ENCODE measurements around the gene FAM13A. TPM values are rescaled to one million over a fixed set of nuclear protein-coding genes. Genes with fewer than 3 reads are reported as not detected.

The FAM13A gene
- total RNA-seq, 1 donor from 2014 or later: 39.1 TPM

DNA sequence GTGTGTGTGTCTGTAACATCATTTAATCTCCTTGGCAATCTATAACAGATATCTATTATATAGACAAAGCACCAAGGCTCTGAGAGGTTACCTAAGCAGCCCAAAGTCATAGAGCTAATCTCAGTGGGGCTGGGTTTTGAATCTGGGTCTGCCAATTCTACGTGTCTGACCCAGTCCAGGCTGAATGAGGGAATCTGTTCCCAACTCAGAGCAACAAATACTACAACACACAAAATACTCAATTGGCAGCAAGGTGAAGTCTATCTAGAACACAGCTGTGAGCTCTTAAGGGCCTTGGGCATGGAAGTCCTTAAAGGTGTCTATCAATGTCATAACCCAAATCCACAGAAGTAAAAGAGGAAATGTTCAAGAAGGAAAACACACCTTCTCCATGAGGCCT is 311.8 kb downstream of the FAM13A start:
- peaks cover 73% of the 10 kb centered on the region for H3K36me3 ChIP-seq
- intact Hi-C loops (cut with DNase I): no loop called here
- no peaks in the 10 kb centered on the region for H3K9me3 ChIP-seq
- TF ChIP-seq, protein P1, sequence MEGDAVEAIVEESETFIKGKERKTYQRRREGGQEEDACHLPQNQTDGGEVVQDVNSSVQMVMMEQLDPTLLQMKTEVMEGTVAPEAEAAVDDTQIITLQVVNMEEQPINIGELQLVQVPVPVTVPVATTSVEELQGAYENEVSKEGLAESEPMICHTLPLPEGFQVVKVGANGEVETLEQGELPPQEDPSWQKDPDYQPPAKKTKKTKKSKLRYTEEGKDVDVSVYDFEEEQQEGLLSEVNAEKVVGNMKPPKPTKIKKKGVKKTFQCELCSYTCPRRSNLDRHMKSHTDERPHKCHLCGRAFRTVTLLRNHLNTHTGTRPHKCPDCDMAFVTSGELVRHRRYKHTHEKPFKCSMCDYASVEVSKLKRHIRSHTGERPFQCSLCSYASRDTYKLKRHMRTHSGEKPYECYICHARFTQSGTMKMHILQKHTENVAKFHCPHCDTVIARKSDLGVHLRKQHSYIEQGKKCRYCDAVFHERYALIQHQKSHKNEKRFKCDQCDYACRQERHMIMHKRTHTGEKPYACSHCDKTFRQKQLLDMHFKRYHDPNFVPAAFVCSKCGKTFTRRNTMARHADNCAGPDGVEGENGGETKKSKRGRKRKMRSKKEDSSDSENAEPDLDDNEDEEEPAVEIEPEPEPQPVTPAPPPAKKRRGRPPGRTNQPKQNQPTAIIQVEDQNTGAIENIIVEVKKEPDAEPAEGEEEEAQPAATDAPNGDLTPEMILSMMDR (IDR thresholded peaks at IDR 0.05): no peak
- DNase-seq: no peak
- no peak overlapping the region for H3K27ac ChIP-seq
- no peak overlapping the region for H3K4me3 ChIP-seq
- ATAC-seq: no peak
- no peaks in the 10 kb centered on the region for H3K4me1 ChIP-seq
- no peaks in the 10 kb centered on the region for H3K27me3 ChIP-seq (ENCODE audit: low read depth)

DNA sequence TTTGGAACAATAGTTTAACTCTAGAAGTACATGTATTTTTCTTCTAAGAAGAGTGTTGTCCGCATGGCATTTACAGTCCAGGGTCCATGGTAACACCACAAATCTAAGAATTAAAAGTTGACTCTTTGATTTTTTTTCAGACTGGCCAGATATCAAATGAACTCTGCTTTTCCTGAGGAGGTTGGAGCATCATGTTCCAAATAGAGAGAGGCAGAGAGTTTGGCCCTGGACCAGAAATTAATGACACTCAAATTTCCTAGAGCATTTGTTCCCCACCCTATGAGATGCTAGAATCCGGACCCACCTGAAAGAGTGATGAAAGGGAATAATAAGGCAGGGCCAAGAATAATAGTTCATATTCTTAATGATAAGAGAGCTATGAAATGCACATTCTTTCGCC is 312.4 kb downstream of the FAM13A start:
- Histone ChIP-seq H3K27ac (no peak overlapping the region), H3K36me3 (peaks cover 67% of the 10 kb centered on the region), H3K27me3 (ENCODE audit: low read depth) (no peaks in the 10 kb centered on the region), H3K4me3 (no peak overlapping the region), H3K9me3 (no peaks in the 10 kb centered on the region), H3K4me1 (no peaks in the 10 kb centered on the region)
- intact Hi-C loops (cut with DNase I): no loop called here
- TF ChIP-seq, protein P1 (IDR thresholded peaks at IDR 0.05): no peak
- DNase-seq (no peak), ATAC-seq (no peak)

DNA sequence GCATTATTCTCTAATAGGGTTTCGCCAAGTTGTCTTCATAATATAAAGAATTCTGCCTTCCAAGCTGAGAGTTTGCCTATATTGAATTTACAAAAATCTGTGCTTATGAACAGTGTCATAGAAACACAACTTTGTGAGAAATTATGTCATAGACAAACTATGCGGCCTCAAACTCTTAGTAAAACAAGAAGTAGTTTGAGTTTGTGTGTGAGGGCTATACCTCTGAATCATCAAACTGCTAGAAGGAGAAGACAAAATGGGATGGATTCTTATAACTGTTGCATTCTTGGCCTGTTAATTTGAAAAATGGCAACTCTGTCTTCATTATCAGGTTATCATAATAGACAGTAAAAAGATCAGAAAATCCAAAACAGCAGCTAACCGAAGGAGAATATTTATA is 313.3 kb downstream of the FAM13A start:
- H3K27me3 ChIP-seq (ENCODE audit: low read depth): no peaks in the 10 kb centered on the region
- no peaks in the 10 kb centered on the region for H3K9me3 ChIP-seq
- ATAC-seq: no peak
- no peaks in the 10 kb centered on the region for H3K4me1 ChIP-seq
- DNase-seq: no peak
- H3K27ac ChIP-seq: no peak overlapping the region
- H3K36me3 ChIP-seq: peaks cover 63% of the 10 kb centered on the region
- TF ChIP-seq, protein P1 (IDR thresholded peaks at IDR 0.05): no peak
- H3K4me3 ChIP-seq: no peak overlapping the region
- intact Hi-C loops (cut with DNase I): no loop called here

DNA sequence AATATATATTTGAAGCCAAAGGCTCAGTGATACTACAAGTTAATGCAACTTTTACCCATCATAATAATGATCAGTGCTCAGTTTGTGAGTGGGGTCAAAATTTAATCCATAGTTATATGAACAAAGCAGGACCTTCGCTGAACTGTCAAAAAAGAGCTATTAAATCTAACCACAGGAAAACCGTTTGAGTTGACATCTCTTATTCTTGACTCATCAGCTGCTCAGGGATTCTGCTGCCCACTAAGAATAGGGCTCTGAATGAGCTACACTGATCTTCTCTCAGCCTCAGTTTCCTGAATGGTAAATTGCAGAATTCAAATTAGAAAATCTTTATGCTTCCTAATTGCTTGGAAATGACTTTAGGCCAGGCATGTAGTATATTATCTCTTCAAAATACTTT is 314.4 kb downstream of the FAM13A start:
- H3K4me3 ChIP-seq: no peak overlapping the region
- TF ChIP-seq, protein P1 (IDR thresholded peaks at IDR 0.05): no peak
- H3K27me3 ChIP-seq (ENCODE audit: low read depth): no peaks in the 10 kb centered on the region
- peaks cover 59% of the 10 kb centered on the region for H3K36me3 ChIP-seq
- intact Hi-C loops (cut with DNase I): no loop called here
- H3K9me3 ChIP-seq: no peaks in the 10 kb centered on the region
- no peak overlapping the region for H3K27ac ChIP-seq
- ATAC-seq (no peak), DNase-seq (no peak)
- H3K4me1 ChIP-seq: peaks cover 10% of the 10 kb centered on the region

DNA sequence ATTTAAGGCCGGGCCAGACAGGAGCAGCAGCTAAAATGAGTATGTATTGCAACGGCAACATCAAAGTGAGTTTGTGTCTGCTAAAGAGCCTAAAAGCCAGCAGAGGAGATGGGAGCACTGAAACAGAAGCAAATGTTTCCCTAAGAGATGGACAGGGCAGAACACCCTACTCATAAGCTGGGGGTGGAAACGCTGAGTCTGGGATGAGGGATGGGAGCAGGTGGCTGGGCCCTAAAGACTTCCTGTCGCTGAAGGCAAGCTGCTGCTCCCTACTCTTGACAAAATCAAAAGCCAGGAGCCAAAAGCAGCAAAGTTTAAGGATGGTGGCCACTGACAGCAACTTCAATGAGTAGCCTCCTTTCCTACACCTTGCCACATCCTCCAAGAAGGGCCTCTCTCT is 318.8 kb downstream of the FAM13A start:
- Histone ChIP-seq H3K9me3 (no peaks in the 10 kb centered on the region), H3K4me1 (peaks cover 19% of the 10 kb centered on the region), H3K27ac (no peak overlapping the region), H3K27me3 (ENCODE audit: low read depth) (no peaks in the 10 kb centered on the region), H3K4me3 (no peak overlapping the region), H3K36me3 (peaks cover 32% of the 10 kb centered on the region)
- ATAC-seq (peak in 1 of 2 donors; percentile 10), DNase-seq (no peak)
- intact Hi-C loops (cut with DNase I): no loop called here
- TF ChIP-seq, protein P1 (IDR thresholded peaks at IDR 0.05): no peak

Measured in lower lobe of right lung (tissue), 2 donors.